SIG-M5 (cell line): ENCODE data around the gene RNF13.

Experiments used
- DNase-seq: peaks from one replicate; lab custom pipeline; 2025; lab: John Stamatoyannopoulos, UW

The RNF13 gene, protein sequence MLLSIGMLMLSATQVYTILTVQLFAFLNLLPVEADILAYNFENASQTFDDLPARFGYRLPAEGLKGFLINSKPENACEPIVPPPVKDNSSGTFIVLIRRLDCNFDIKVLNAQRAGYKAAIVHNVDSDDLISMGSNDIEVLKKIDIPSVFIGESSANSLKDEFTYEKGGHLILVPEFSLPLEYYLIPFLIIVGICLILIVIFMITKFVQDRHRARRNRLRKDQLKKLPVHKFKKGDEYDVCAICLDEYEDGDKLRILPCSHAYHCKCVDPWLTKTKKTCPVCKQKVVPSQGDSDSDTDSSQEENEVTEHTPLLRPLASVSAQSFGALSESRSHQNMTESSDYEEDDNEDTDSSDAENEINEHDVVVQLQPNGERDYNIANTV

DNA sequence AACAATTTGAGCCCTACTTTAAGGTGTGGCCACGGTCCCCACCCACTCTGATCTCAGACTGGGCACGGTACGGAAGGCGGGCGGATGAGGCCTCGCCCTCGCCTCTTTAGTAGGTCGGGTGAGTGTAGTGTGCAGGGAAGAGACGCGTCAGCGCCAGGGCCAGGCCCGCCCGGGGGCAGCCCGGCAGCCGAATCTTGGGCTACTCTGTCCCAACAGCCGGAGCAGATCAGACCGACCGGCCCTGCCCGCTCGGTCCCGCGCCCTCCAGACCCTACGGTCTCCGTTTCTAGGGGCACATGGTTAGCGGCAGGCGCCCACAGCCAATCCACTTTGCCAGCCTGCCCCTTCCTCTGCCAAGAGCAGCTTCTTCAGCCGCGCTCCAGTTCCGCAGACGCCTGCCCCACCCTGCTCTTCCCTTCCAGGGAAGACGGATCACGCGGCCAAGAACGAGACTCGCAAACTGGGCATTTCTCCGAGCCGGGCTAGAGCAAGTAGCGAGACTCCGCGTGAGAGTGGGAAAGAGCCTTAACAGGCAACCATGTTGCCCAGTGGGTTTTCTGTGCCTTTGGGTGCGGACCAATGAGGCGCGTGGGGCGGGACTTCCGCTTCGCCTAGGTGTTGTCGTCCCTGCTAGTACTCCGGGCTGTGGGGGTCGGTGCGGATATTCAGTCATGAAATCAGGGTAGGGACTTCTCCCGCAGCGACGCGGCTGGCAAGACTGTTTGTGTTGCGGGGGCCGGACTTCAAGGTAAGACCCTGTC lies at the start of gene RNF13:
Gene RNF13 (plus strand): TSS at position 610 of the 761 bp plus-strand sequence. CDS start 32,812 bp downstream, outside the sequence.
- peak; percentile 22 for DNase-seq

- DNase-seq = no peak
Observed at GRCh38 chr3:149763565-149764195, 49.3 kb upstream of the RNF13 start.

DNA sequence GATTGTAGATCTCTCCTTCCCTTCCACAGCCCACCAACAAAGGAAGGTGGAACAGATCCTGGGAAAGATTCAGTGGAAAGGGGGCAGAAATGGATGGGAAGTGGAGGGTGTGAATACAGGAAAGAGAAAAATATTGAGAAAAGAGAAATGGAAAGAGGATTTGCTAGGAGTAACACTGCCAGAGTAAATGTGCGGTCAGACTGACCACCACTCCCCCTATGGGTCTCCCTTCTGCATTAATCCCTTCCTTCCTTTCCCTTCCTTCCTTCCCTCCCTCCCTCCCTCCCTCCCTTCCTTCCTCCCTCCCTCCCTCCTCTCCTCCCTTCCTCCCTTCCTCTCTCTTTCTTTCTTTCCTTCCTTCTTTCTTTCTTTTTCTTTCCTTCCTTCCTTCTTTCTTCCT lies 48.7 kb upstream of the RNF13 start:
- no peak for DNase-seq

- DNase-seq = no peak
Observed at GRCh38 chr3:149765762-149766334, 47.2 kb upstream of the RNF13 start.

- no peak for DNase-seq
Observed at GRCh38 chr3:149767720-149768119, 45.3 kb upstream of the RNF13 start.

GRCh38 chr3:149768704-149769103 lies 44.3 kb upstream of the RNF13 start:
- DNase-seq = no peak

GRCh38 chr3:149770246-149770645 lies 42.8 kb upstream of the RNF13 start:
- no peak for DNase-seq

- no peak for DNase-seq
Observed at GRCh38 chr3:149771652-149772271, 41.3 kb upstream of the RNF13 start.

DNA sequence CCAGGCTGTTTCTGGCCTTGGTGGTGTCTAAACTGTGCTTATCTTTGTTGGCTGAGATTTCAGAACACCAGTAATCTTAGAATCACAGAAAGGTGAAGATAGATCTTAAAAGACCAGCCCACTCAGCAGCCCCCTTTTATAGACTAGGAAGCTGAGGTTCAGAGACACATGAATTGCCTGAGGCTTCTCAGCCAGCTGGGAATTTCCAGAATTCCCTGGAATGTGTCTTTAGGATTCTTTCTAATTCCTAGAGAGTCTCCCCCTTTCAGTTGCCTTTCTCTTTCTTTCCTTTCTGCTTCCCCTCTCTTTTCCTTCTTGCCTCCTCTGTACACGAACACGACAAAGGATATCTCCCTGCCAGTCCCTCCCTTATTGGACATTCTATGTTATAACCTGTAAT lies 40.2 kb upstream of the RNF13 start:
- no peak for DNase-seq

DNA sequence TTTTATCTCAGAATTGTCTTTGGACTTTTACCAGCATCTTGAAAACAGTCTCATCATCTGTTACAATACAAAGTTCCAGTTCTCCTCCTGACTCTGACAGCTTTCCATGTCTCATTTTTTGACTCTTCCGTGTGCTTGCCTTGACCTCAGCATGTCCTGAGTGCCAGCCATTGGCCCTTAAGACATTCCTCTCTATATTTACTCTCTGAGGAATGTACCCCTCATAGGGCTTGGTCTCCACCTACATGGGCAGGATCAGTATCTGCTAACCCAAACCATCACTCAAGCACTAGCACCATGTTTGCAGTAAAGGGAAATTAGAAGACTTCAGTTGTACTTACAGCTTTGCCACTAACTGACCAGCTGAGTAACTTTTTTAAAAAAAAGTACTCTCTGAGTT lies 36.8 kb upstream of the RNF13 start:
- no peak for DNase-seq

DNA sequence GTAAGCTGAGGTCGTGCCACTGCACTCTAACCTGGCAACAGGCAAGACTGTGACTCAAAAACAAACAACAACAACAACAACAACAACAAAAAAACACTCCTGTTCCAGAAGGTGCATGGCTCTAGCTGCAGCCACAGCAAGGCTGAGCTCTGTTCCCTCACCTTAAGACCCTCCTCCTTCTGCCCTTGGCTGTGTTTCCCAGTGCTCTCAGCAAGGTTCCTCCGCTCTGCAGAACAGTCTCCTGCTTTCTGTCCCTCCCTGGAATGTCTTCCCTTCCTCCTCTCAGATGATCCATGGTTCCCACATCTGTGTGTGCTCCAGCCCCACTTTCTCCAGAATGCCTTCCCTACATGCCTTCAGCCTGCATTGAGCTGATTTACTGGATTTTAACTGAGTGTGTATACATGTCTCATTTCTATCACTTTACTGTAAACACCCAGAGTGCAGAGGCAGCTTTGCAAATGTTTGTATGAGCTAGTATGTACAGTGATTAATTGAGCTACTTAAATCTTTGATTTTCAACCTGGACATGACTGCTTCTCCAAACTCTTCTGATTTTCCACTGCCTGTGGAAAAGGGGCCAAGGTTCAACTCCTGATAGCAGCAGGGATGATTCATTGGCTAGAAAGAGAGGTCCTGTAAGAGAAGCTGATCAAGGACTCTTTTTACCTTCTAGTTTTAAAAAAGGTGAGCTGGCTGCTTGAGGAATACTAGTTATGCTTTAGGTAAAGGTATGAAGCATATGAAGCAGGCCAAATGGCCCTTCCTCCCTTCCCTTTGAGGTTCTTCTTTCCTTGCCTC lies 35.4 kb upstream of the RNF13 start:
- DNase-seq = no peak

DNA sequence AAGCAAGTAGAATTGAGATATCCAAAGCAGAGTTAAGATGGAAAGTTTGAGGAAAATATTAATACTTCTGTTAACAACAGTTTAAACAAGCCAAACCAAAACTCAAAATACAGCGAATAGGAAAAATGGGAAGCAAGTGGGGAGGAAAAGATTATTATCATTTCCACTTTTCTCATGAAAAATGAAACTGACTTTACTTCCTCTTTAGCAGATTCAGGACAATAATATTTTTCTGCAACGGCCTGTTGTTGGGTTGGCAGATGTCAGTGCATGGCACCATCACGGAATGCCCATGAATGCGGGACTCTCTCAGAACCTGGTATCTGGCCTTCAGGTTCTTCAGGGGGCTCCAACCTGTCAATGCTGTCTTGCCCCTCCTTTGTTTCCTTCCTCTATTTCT lies 31.8 kb upstream of the RNF13 start:
- no peak for DNase-seq

- no peak for DNase-seq
Observed at GRCh38 chr3:149781741-149782140, 31.3 kb upstream of the RNF13 start.

GRCh38 chr3:149783576-149783975 lies 29.4 kb upstream of the RNF13 start:
- DNase-seq = peak; percentile 39

DNA sequence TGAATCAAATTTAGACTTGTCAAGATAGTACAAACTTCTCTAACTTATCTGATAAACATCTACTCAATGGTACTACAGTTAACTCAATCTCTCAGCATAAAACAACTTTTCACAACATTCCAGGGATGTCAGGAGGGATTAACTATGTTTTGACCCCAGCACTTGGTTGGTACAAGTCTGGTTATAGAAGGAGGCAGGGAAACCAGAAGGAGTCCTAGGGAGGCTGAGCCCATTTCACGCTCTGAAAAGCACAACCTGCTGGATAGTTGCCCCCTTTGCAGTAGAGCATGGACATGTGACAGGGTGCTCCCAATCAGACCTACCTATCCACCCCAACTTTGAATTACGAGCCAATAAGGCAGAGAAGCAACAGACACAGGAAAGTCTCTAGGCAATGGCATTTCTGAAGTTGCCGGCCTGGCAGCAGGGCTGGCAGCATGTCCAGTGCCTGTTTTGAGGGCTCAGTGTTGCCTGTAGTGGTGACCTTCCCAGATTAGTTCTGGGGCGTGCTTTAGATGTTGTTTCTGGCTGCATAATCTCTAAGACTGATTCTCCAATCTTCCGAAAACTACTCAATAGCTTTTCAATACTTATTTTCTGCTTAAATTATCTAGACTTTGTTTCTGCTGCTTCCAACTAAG lies 28.8 kb upstream of the RNF13 start:
- no peak for DNase-seq

- DNase-seq = no peak
Observed at GRCh38 chr3:149790268-149790667, 22.7 kb upstream of the RNF13 start.

DNA sequence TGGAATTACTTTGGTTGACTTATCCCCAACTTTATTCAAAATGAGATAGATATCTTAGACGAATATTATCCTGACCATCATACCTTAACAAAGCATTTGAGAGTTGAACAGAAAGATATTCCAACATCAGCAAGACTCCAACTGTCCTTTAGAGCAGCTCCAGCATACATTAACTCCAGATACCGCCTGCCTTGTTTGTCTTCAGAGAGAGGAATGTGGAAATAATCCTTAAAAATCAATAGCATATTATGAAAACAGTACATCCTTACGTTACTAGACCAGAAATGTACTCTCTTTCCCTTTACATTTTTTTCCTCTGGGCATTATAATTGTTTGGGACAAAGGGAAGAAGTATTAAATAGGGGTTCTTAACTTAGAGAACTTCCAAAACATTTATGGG lies 22.3 kb upstream of the RNF13 start:
- DNase-seq = no peak

GRCh38 chr3:149792452-149793270 lies 20.4 kb upstream of the RNF13 start, which contains the start of gene ANKUB1:
Gene ANKUB1 (minus strand): TSS chr3:149792554. CDS start chr3:149792366, 188 bp downstream.
- DNase-seq = no peak

- no peak for DNase-seq
Observed at GRCh38 chr3:149796026-149796425, 17.0 kb upstream of the RNF13 start.

DNA sequence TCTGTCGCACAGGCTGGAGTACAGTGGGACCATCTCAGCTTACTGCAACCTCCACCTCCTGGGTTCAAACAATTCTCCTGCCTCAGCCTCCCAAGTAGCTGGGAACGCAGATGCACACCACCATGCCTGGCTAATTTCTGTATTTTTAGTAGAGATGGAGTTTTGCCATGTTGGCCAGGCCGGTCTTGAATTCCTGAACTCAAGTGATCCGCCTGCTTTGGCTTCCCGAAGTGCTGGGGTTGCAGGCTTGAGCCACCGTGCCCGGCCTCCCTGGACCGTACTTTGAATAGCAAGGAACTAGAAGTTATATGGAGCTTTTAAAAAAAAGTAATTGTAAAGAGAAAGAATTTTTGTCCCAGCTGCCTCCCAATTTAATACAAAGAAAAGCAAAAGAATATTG lies 12.3 kb upstream of the RNF13 start:
- DNase-seq = no peak
